ENCODE measurements around the gene ERBB2.

- TF ChIP-seq, protein P1, sequence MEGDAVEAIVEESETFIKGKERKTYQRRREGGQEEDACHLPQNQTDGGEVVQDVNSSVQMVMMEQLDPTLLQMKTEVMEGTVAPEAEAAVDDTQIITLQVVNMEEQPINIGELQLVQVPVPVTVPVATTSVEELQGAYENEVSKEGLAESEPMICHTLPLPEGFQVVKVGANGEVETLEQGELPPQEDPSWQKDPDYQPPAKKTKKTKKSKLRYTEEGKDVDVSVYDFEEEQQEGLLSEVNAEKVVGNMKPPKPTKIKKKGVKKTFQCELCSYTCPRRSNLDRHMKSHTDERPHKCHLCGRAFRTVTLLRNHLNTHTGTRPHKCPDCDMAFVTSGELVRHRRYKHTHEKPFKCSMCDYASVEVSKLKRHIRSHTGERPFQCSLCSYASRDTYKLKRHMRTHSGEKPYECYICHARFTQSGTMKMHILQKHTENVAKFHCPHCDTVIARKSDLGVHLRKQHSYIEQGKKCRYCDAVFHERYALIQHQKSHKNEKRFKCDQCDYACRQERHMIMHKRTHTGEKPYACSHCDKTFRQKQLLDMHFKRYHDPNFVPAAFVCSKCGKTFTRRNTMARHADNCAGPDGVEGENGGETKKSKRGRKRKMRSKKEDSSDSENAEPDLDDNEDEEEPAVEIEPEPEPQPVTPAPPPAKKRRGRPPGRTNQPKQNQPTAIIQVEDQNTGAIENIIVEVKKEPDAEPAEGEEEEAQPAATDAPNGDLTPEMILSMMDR (IDR thresholded peaks at IDR 0.05), result no peak
- no peak for TF ChIP-seq POLR2A (IDR thresholded peaks at IDR 0.05)
These were observed 72.6 kb downstream of the ERBB2 start for GRCh38 chr17:39772415-39772814.
